COLO829 (cell line): ENCODE results near the gene IPO4.
"Not testable (repeated sequence)": the region's sequence is repeated elsewhere in the genome, so short reads cannot be mapped to it uniquely, and the experiment has no call there.

Experiments
- DNase-seq: peaks from one replicate; pipeline ENCODE4 v3.0.0; 2012; ENCODE audit warnings: low spot score

IPO4 gene

DNA sequence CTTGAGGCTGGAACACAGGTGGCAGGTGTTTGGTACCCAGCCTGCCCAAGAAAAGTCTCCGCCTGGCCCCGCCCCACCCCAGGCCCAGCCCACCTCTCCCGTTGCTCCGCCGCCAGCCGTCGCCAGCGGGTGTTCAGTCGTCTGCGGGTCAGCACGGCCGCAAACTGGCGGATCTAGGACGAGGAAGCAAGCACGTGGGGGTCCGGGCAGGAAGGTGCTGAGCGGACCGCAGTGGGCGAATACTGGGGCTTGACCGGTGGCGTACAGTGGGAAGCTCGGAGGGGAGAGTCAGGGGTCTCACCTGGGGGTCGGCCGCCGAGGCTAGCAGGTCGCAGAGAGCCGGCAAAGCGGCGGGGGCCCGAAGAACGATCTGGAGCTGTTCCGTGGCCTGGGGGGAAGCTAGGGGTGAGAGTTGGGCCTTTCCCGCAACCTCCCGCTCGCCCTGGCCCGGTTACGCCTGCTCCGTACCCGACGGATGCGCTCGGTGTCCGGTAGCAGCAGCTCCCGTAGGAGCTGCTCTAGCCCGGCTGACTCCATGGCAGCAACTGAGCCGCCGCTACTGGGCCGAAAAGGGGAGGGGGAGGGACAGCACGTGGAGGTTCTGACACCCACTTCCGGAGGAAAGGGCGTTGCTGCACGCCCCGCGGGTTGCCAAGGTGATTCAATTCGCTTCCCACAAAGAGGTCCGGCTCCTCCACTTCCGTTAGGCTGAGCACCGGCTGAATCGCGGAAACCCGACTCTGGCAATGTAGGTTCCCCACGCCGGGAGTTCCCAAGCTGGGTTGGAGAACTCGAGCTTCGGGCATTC is at the start of gene IPO4:
TSS of gene IPO4 (minus strand) at position 566 of the 808 bp plus-strand sequence. CDS start at position 537, 29 bp downstream.
- peak; percentile 100 for DNase-seq

DNA sequence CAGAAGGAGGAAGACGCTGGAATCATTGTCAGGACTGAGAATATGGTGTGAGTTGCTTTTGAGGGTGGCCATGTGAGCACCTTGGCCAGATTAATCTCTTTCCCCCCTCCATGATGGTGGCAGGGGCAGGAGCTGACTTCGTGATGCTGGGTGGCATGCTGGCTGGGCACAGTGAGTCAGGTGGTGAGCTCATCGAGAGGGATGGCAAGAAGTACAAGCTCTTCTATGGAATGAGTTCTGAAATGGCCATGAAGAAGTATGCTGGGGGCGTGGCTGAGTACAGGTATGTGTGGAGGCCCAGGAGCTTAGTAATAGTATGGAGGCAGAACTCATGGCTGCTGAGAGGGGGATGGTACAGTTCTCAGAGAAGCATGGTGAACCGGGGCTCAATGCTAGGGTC is 49.5 kb upstream of the IPO4 start:
- no peak for DNase-seq

GRCh38 chr14:24237463-24237955 is 48.9 kb upstream of the IPO4 start:
- DNase-seq, result no peak

- no peak for DNase-seq
Observed at GRCh38 chr14:24236689-24237462, 48.3 kb upstream of the IPO4 start.

- no peak for DNase-seq
Observed at GRCh38 chr14:24235804-24236688, 47.4 kb upstream of the IPO4 start.

DNA sequence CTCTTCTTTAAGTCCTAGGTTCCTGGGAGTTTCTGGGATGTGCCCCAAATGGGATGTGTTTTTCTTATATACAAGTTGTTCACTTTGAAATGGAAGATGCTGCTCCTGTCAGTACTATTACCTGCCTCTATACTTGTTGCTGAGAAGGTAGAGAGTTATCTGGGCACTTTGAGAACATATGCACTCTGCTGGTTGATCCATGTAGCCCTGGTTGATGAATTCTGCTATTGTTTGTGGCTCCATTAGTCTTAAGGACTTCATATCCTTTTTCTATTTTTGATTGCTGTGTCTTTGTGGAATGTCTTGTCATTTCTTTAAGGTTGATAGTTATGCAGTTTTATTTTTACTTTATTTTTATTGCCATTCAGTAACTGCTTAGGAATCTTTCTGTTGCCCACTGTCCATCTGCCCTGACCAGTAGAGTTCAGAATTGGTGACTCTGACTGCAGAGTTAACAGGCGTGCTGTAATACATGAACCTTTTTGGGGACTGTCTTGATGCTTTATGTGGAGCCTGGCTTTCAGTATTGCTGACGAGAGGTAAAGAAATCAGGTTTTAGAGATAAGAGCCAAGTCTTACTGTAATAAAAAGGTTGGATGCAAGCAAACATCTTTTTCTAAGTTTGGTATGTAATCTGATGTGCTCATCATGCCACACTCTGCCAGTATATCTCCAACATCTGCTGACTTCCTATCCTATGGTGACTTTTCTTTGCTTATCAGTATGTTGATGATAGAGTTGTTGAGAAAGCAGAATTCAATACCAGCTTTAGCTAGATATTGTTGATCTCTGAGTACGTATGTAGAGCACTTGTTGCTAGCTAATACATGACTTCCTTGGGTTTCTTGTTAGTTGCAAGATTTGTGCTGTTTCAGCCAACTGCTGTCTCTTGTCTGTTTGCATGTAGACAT is 45.7 kb upstream of the IPO4 start:
- no peak for DNase-seq

DNA sequence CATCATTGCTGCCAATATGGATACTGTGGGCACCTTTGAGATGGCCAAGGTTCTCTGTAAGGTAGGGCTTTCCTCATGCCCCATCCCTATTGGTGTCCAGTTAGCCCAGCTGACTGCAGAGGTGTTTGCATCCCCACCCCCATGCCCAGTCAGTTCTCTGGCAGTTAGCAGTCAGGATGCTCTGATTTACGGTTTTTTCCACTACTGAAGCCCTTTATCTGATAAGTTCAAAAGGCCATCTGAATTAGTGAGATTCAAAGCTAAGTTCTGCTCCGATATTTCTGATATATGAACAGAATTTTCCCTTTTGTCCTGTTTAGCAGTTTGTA is 44.9 kb upstream of the IPO4 start:
- DNase-seq, result no peak

DNA sequence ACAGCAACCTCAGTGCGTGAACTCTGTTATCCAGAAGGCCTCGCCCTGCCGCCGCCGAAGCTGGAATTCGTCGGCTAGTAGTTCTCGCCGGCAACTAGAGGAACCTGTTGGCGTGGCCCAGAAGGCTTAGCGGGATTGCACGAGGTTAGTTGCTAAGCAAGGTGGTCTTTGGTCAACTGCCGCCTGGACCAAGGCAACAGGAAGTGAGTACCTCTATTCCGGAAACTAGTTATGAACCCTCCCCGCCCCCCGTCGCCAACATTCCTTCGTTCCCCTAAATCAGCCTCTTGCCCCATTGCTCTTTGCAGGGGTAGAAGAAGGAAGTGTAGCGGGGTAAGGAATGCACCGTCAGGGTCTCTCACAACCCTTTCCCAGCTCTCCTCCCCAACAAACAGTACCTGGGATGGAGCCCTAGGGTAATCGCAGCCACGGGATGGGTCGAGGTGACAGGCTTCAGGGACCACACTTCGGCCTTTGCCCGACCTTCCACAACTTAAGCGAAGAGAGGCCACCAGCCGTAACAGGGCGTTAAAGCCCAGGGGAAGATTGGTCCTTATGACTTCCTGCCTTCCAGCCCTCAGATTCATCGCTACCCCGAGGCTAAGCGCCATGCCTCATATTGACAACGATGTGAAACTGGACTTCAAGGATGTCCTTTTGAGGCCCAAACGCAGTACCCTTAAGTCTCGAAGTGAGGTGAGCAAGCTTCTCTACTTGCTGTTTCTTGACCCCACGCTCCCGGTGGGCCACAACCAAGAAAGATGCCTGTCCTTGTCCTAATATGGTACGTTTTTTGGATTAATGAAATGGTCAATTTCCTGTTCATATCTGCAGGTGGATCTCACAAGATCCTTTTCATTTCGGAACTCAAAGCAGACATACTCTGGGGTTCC is 44.3 kb upstream of the IPO4 start, which contains the start of gene GMPR2:
TSS of gene GMPR2 (plus strand) at position 285 of the 893 bp plus-strand sequence. CDS start at position 610, 325 bp downstream.
- DNase-seq, result peak; percentile 61

- peak; percentile 94 for DNase-seq
Observed at GRCh38 chr14:24232121-24232644, 43.6 kb upstream of the IPO4 start, which contains the start of gene NEDD8. Gene NEDD8, minus strand, starts transcription at chr14:24232367. Its CDS starts 100 bp downstream, at chr14:24232267.

GRCh38 chr14:24231263-24232120 is 42.9 kb upstream of the IPO4 start:
- no peak for DNase-seq

- no peak for DNase-seq
Observed at GRCh38 chr14:24228902-24229301, 40.3 kb upstream of the IPO4 start.

DNA sequence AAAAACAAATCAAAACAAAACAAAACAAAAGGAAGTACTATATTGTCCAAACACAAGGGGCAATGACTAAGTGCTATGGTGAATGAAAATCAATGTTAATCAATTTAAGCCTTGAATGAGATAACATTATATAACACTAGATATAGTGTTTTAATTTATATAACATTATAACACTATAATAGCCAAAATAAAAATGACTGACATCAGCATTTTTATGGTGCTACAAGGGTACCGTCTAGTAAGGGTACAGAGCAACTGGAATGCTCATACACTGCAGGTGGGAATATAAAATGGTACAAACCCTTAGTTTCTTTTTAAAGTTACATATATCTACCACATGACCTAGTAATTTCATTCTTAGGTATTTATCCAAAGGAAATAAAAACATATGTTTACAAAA is 37.9 kb upstream of the IPO4 start:
- DNase-seq, result no peak

DNA sequence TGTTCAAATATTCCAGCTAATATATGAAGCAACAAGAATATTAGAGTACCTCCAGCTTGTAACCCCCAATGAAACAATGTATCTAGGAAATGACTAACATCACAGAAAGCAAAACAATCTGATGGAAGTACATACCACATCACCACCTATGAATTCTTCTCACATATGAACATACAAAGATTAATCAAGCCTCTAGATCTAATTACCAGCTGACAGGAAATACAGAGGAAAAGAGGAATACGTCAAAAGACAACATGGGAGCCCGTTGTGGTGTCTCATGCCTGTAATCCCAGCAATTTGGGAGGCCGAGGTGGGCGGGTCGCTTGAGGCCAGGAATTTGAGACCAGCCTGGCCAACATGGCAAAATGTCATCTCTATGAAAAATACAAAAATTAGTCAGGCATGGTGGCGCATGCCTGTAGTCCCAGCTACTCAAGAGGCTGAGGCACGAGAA is 36.0 kb upstream of the IPO4 start:
- no peak for DNase-seq

DNA sequence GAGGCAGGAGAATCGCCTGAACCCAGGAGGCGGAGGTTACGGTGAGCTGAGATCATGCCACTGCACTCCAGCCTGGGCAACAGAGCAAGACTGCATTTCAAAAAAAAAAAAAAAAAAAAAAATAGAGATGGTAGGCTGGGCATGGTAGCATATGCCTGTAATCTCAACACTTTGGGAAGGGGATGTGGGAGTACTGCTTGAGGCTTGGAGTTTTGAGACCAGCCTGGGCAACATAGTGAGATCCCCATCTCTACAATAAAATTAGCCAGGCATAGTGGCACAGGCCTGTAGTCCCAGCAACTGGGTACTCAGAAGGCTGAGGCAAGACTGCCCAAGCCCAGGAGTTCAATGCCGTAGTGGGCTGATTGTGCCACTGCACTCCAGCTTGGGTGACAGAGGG is 34.4 kb upstream of the IPO4 start:
- not testable (repeated sequence) for DNase-seq

DNA sequence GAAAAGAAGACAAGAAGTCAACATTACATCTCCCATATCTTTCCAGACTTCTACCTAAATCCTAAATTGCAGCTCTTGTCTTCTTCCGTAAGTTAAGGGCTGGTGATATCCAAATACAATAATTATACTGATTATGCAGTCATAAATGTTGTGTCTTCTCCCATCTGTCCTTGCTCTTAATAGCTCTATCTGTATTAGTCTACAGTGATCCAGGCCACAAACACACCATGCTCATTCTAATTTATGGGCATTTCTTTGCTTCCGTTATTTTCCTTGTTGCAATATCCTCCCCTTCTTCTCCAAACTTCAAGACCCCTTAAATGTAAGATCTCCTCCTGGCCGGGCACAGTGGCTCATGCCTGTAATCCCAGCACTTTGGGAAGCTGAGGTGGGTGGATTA is 30.9 kb upstream of the IPO4 start:
- DNase-seq, result no peak

GRCh38 chr14:24219080-24219479 is 30.5 kb upstream of the IPO4 start:
- no peak for DNase-seq

DNA sequence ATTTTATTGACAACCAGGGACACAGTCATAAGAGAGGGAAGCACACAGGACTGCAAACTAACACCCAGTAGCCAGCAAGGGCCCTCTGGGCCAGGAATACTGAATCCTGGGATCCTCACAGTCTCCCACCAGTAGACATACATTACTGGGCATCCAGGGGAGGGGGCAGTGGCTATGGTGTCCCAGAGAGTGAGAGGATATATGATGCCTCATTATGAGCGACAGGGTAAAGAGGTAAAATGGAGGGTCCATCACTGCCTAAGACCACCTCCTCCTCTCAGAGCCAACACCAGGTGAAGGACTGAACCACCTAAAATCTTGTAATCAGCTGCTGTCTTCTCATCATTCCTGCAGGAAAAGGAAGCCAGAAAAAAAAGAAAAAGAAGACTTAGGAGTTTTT is 28.3 kb upstream of the IPO4 start:
- not testable (repeated sequence) for DNase-seq

DNA sequence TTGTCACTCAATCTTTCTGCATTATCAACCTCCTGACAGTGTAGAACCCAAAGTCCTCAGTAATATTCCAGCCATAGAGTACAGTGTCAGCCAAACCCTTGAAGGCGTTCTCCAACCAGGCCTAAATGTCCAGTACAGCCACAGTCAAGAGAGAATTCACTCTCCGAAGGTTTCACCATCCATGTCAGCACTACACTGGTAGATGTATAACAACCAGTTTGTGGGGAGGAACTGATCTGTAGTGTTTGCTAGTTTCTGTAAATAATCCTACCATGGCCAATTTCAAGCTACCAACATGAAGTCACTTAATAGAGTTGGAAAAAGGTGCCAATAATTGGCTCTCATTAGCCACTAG is 27.7 kb upstream of the IPO4 start:
- DNase-seq, result no peak
